ENCODE measurements around the gene KCNK15. TPM values are rescaled to one million over a fixed set of nuclear protein-coding genes. Genes with fewer than 3 reads are reported as not detected.

Gene KCNK15
- polyA plus RNA-seq, 1 donor (not counting 4 experiments of a cell fraction or from before 2014, with no cell fraction given), result not detected

DNA sequence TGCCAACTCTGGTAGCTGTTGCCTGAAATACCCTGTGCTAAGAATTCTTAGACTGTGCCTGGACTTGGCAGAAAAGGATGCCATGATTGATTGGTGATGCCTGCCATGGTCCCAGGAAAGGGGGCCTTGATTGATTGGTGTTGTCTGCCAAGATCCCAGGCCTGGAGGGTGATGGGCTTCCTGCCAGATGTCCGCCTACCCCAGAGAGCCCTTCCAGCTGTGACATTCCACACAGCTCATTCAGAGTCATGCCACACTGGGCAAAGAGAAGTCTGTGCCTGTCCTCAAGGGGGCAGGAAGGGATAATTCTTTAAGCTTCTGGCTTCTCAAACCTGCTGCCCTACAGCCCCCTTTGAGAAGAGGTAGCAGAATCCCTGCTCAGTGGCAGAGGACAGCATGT, 40.1 kb downstream of the KCNK15 start:
- no peak for DNase-seq (ENCODE audit: low read depth, low spot score)
- no peak for FAIRE-seq

DNA sequence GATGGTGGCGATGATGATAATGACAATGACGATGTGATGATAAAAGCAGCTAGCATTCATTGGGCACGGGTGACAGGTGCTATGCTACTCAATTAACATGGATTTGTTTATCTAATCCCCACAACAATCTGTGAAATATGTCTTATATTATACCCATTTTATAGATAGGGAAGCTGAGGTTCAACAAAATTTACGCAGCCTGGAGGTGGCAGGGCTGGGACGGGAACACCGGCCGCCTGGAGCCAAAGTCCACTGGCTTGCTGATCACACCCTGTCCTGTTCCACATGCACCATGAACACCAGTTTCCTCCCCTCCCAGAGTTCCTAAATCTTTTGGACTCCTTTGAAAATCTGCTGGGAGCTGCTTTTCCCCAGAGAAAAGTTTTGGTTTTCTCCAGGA, 41.6 kb downstream of the KCNK15 start:
- no peaks in the 10 kb centered on the region for H3K79me2 ChIP-seq (ENCODE audit: control insufficient read depth, insufficient read depth, low read length)
- dilution Hi-C loops (cut with MboI; ENCODE audit: extremely low pct_ligation_motif_present, low sequenced_read_pairs), result no loop called here
- DNase-seq (ENCODE audit: low read depth, low spot score) (no peak), FAIRE-seq (no peak)
- H3K4me1 ChIP-seq (ENCODE audit: control insufficient read depth, extremely low read depth, insufficient read depth, low read length), result no peaks in the 10 kb centered on the region
- no peak overlapping the region for H3K9ac ChIP-seq (ENCODE audit: control insufficient read depth, extremely low read depth, insufficient read depth, low read length)
- no peak overlapping the region for H3K27ac ChIP-seq (ENCODE audit: control insufficient read depth, insufficient read depth, low read length)
- no peaks in the 10 kb centered on the region for H3K9me1 ChIP-seq (ENCODE audit: control insufficient read depth, extremely low read depth, insufficient read depth, low read length)
- no peaks in the 10 kb centered on the region for H3K36me3 ChIP-seq (ENCODE audit: control insufficient read depth in 2 of 2, extremely low read depth in 1 of 2, insufficient read depth in 2 of 2, low read length in 2 of 2)
- H3K4me2 ChIP-seq (ENCODE audit: control insufficient read depth, extremely low read depth, insufficient read depth, low read depth, low read length), result no peak overlapping the region
- TF ChIP-seq, protein P1, sequence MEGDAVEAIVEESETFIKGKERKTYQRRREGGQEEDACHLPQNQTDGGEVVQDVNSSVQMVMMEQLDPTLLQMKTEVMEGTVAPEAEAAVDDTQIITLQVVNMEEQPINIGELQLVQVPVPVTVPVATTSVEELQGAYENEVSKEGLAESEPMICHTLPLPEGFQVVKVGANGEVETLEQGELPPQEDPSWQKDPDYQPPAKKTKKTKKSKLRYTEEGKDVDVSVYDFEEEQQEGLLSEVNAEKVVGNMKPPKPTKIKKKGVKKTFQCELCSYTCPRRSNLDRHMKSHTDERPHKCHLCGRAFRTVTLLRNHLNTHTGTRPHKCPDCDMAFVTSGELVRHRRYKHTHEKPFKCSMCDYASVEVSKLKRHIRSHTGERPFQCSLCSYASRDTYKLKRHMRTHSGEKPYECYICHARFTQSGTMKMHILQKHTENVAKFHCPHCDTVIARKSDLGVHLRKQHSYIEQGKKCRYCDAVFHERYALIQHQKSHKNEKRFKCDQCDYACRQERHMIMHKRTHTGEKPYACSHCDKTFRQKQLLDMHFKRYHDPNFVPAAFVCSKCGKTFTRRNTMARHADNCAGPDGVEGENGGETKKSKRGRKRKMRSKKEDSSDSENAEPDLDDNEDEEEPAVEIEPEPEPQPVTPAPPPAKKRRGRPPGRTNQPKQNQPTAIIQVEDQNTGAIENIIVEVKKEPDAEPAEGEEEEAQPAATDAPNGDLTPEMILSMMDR (optimal IDR thresholded peaks at IDR 0.05 in 1 of 3, IDR thresholded peaks at IDR 0.05 in 1 of 3, conservative IDR thresholded peaks at IDR 0.05 in 1 of 3; ENCODE audit: extremely low read depth in 1 of 3, insufficient read depth in 2 of 3, low read length in 3 of 3), result no peak
- TF ChIP-seq EZH2 (IDR thresholded peaks at IDR 0.05; ENCODE audit: low read length), result no peak
- no peak overlapping the region for H2AFZ ChIP-seq (ENCODE audit: control insufficient read depth, low read length)
- no peaks in the 10 kb centered on the region for H3K9me3 ChIP-seq (ENCODE audit: control insufficient read depth, low read depth, low read length)
- no peak overlapping the region for H3K4me3 ChIP-seq (ENCODE audit: control insufficient read depth in 2 of 3, extremely low read depth in 1 of 3, insufficient read depth in 2 of 3, low read depth in 1 of 3, low read length in 3 of 3)
- no peaks in the 10 kb centered on the region for H4K20me1 ChIP-seq (ENCODE audit: control insufficient read depth, extremely low read depth, insufficient read depth, low read length)
- no peaks in the 10 kb centered on the region for H3K27me3 ChIP-seq (ENCODE audit: control insufficient read depth, extremely low read depth, insufficient read depth, low read length)

More for the DNA sequence above, 40.1 kb downstream of the KCNK15 start:
- Histone ChIP-seq H3K79me2 (ENCODE audit: control insufficient read depth, insufficient read depth, low read length) (no peaks in the 10 kb centered on the region), H4K20me1 (ENCODE audit: control insufficient read depth, extremely low read depth, insufficient read depth, low read length) (no peaks in the 10 kb centered on the region), H2AFZ (ENCODE audit: control insufficient read depth, low read length) (no peak overlapping the region), H3K27me3 (ENCODE audit: control insufficient read depth, extremely low read depth, insufficient read depth, low read length) (peaks cover 2% of the 10 kb centered on the region), H3K36me3 (ENCODE audit: control insufficient read depth in 2 of 2, extremely low read depth in 1 of 2, insufficient read depth in 2 of 2, low read length in 2 of 2) (no peaks in the 10 kb centered on the region), H3K27ac (ENCODE audit: control insufficient read depth, insufficient read depth, low read length) (no peak overlapping the region), H3K4me1 (ENCODE audit: control insufficient read depth, extremely low read depth, insufficient read depth, low read length) (no peaks in the 10 kb centered on the region), H3K9ac (ENCODE audit: control insufficient read depth, extremely low read depth, insufficient read depth, low read length) (no peak overlapping the region), H3K4me3 (ENCODE audit: control insufficient read depth in 2 of 3, extremely low read depth in 1 of 3, insufficient read depth in 2 of 3, low read depth in 1 of 3, low read length in 3 of 3) (no peak overlapping the region), H3K9me1 (ENCODE audit: control insufficient read depth, extremely low read depth, insufficient read depth, low read length) (no peaks in the 10 kb centered on the region), H3K9me3 (ENCODE audit: control insufficient read depth, low read depth, low read length) (no peaks in the 10 kb centered on the region), H3K4me2 (ENCODE audit: control insufficient read depth, extremely low read depth, insufficient read depth, low read depth, low read length) (no peak overlapping the region)
- TF ChIP-seq, protein P1 (optimal IDR thresholded peaks at IDR 0.05 in 1 of 3, IDR thresholded peaks at IDR 0.05 in 1 of 3, conservative IDR thresholded peaks at IDR 0.05 in 1 of 3; ENCODE audit: extremely low read depth in 1 of 3, insufficient read depth in 2 of 3, low read length in 3 of 3), result peak in 2 of 3 experiments; percentile 36 to 46
- no peak for TF ChIP-seq EZH2 (IDR thresholded peaks at IDR 0.05; ENCODE audit: low read length)
- dilution Hi-C loops (cut with MboI; ENCODE audit: extremely low pct_ligation_motif_present, low sequenced_read_pairs), result no loop called here

Data from keratinocyte (primary cell).